Activated naive CD4-positive, alpha-beta T cell treated with anti-CD3 and anti-CD28 coated beads for 36 hours (primary cell): ENCODE results near the gene NUPR2. TPM values are rescaled to one million over a fixed set of nuclear protein-coding genes. Genes with fewer than 3 reads are reported as not detected.
A peak's percentile ranks its signal among the peaks of the same experiment; 100 is the strongest.
"Not testable (repeated sequence)": the region's sequence is repeated elsewhere in the genome, so short reads cannot be mapped to it uniquely, and the experiment has no call there.

Experiments
- CTCF ChIA-PET: fragments of 350-600 bp; sonication (Branson Sonifier 250); formaldehyde crosslinking; loops from one replicate; lab custom pipeline; 2021; ENCODE audit warnings: antibody characterized with exemption; lab: Charles Lee
- DNase-seq: peaks from one replicate; pipeline ENCODE4 v3.0.0-alpha.2; 2020
- H3K27ac Mint-ChIP-seq: one replicate; pipeline ENCODE4 v1.8.0; 2021; ENCODE audit warnings: mild to moderate bottlenecking, mixed read lengths
- H3K27me3 Mint-ChIP-seq: one replicate; pipeline ENCODE4 v1.8.0; 2021; ENCODE audit warnings: low read depth, mixed read lengths
- H3K36me3 Mint-ChIP-seq: one replicate; pipeline ENCODE4 v1.8.0; 2021; ENCODE audit warnings: low read depth, mixed read lengths
- H3K4me1 Mint-ChIP-seq: one replicate; pipeline ENCODE4 v1.8.0; 2021; ENCODE audit warnings: low read depth, mixed read lengths
- H3K4me3 Mint-ChIP-seq: one replicate; pipeline ENCODE4 v1.8.0; 2021; ENCODE audit warnings: mild to moderate bottlenecking, moderate library complexity, mixed read lengths
- H3K9me3 Mint-ChIP-seq: one replicate; pipeline ENCODE4 v1.8.0; 2021; ENCODE audit warnings: mixed read lengths
- intact Hi-C: fragments of 100-400 bp; cut with micrococcal nuclease; formaldehyde crosslinking; loops from one replicate; pipeline ENCODE4 v1.15.1; 2023
- total RNA-seq, 2 experiments: library from RNA; stranded (reverse); gene quantifications; one replicate each; pipeline ENCODE4 v1.2.3, GENCODE V29; 2021

NUPR2 gene
- total RNA-seq, 2 experiments from 2014 or later: not detected

- no peaks in the 10 kb centered on the region for H3K27me3 Mint-ChIP-seq
- H3K9me3 Mint-ChIP-seq: no peaks in the 10 kb centered on the region
- intact Hi-C loops: loop anchor here (10.0 kb wide), 1 partner anchor 461 kb away; no protein-coding TSS in a partner anchor
- CTCF ChIA-PET: interaction anchor here (0.5 to 1.4 kb wide), 2 partner anchors 31 to 219 kb away, joined by 3 to 6 read pairs; no protein-coding TSS in a partner anchor
- DNase-seq: peak; percentile 34
- peaks cover 33% of the 10 kb centered on the region for H3K4me1 Mint-ChIP-seq
- peak overlapping the region; percentile 90 for H3K4me3 Mint-ChIP-seq
- peak overlapping the region; percentile 98 for H3K27ac Mint-ChIP-seq
- H3K36me3 Mint-ChIP-seq: peaks cover 46% of the 10 kb centered on the region
Observed at GRCh38 chr7:56105508-56105907, 10.7 kb downstream of the NUPR2 start.

GRCh38 chr7:56104138-56104537 is 12.1 kb downstream of the NUPR2 start:
- intact Hi-C loops: loop anchor here (10.0 kb wide), 1 partner anchor 459 kb away; no protein-coding TSS in a partner anchor
- H3K4me3 Mint-ChIP-seq, DNase-seq, CTCF ChIA-PET, H3K27ac Mint-ChIP-seq, H3K9me3 Mint-ChIP-seq, H3K27me3 Mint-ChIP-seq: not testable (repeated sequence)
- Mint-ChIP-seq H3K4me1 (peaks cover 31% of the 10 kb centered on the region), H3K36me3 (peaks cover 53% of the 10 kb centered on the region)

GRCh38 chr7:56099653-56100052 is 16.6 kb downstream of the NUPR2 start:
- intact Hi-C loops: loop anchor here (10.0 kb wide), 1 partner anchor 455 kb away; no protein-coding TSS in a partner anchor
- no peak for DNase-seq
- CTCF ChIA-PET: no interaction called here
- Mint-ChIP-seq H3K27ac (no peak overlapping the region), H3K27me3 (no peaks in the 10 kb centered on the region), H3K36me3 (peaks cover 39% of the 10 kb centered on the region), H3K4me3 (no peak overlapping the region), H3K9me3 (no peaks in the 10 kb centered on the region), H3K4me1 (peaks cover 10% of the 10 kb centered on the region)

DNA sequence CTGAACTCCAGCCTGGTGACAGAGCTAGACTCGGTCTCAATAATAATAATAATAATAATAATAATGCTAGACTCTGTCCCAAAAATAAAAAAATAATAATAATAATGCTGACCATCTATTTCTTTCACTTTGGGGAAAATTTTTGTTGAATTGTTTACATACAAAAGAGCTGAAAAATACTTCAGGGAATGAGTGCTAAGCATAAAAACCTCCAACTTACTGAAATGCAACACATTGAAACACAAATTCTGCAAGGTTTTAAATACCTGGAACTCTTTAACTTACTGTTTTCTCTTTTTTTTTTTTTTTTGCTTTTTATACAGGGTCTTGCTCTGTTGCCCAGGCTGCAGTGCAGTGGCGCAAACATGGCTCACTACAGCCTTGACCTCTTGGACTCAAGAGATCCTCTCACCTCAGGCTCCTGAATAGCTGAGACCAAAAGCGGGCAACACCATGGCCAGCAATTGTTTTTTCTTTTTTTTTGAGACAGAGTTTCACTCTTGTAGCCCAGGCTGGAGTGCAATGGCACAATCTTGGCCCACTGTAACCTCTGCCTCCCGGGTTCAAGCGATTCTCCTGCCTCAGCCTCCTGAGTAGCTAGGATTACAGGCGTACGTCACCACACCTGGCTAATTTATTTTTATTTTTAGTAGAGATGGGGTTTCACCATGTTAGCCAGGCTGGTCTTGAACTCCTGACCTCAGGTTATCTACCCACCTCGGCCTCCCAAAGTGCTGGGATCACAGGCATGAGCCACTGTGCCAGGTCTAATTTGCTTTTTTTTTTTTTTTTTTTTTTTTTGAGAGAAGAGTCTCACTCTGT is 17.8 kb downstream of the NUPR2 start:
- intact Hi-C loops: not testable (repeated sequence)

DNA sequence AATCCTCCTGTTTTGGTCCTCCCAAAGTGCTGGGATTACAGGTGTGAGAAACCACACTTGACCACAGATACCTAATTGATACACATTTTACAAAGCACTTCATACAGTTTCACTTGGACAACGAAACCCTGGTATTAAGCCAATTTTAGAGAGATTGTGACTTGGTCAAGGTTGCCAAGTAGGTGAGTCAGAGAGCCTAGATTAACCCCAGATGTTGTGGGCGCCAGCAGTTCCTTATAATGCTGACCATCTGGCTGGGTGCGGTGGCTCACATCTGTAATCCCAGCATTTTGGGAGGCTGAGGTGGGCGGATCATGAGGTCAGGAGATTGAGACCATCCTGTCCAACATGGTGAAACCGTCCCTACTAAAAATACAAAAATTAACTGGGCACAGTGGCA is 18.5 kb downstream of the NUPR2 start:
- Mint-ChIP-seq H3K4me1 (peaks cover 3% of the 10 kb centered on the region), H3K27me3 (no peaks in the 10 kb centered on the region), H3K36me3 (peaks cover 29% of the 10 kb centered on the region), H3K27ac (no peak overlapping the region), H3K4me3 (no peak overlapping the region), H3K9me3 (no peaks in the 10 kb centered on the region)
- CTCF ChIA-PET: no interaction called here
- no peak for DNase-seq
- intact Hi-C loops: no loop called here

More for the DNA sequence above, 17.8 kb downstream of the NUPR2 start:
- H3K4me1 Mint-ChIP-seq, H3K4me3 Mint-ChIP-seq, DNase-seq, H3K9me3 Mint-ChIP-seq, H3K27me3 Mint-ChIP-seq: not testable (repeated sequence)
- Mint-ChIP-seq H3K27ac (peak overlapping the region; percentile 18), H3K36me3 (peaks cover 32% of the 10 kb centered on the region)
- CTCF ChIA-PET: interaction anchor here (0.6 to 1.3 kb wide), 3 partner anchors 12 to 504 kb away, joined by 3 to 4 read pairs (median 4); no protein-coding TSS in a partner anchor

DNA sequence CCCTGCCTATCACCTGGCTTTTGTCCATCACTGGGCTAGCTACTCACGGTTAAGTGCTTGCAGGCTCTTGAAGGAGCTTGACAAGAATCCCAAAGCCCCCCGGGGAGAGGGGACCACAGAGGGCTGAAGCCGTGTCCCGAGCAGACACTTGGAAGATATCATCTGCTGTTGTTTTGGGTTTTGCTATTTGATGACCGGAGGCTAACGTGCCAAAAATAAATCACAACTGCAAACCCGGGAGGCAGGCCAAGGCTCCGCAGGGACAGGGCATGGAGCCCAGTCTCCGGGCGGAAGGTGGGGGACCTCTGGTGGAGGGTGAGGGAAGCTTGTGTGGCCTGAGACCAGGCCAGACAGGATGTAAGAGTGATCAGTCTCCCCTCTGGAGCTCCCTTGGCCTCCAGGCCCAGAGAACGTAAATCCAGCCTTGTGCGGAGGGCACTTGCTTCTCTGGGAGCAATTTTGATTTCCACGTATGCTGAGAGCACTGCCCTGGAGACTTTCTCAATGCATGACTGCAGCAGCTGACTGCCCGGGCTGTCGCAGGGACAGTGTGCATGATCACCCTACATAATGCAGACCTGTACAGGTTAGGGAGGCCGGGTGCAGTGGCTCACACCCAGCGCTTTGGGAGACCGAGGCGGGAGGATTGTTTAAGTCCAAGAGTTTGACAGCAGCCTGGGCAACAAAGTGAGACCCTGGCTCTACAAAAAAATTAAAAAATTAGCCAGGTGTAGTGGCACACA is 23.3 kb downstream of the NUPR2 start, which contains the start of gene PHKG1:
Gene PHKG1, minus strand, starts transcription at position 164 of the 743 bp plus-strand sequence. CDS start 4,011 bp downstream, outside the sequence.
- CTCF ChIA-PET: interaction anchor here (0.5 kb wide), 1 partner anchor 1100 kb away, joined by 3 read pairs; no protein-coding TSS in a partner anchor
- H3K27ac Mint-ChIP-seq: no peak within 1 kb of the TSS
- no peaks in the 10 kb centered on the region for H3K27me3 Mint-ChIP-seq
- no peak for DNase-seq
- intact Hi-C loops: no loop called here
- peaks cover 5% of the 10 kb centered on the region for H3K36me3 Mint-ChIP-seq
- no peaks in the 10 kb centered on the region for H3K4me1 Mint-ChIP-seq
- H3K9me3 Mint-ChIP-seq: no peaks in the 10 kb centered on the region
- H3K4me3 Mint-ChIP-seq: no peak within 1 kb of the TSS

GRCh38 chr7:56092388-56092787 is 23.8 kb downstream of the NUPR2 start:
- H3K36me3 Mint-ChIP-seq, H3K27me3 Mint-ChIP-seq, H3K4me3 Mint-ChIP-seq, H3K9me3 Mint-ChIP-seq, DNase-seq, CTCF ChIA-PET, intact Hi-C loops, H3K4me1 Mint-ChIP-seq, H3K27ac Mint-ChIP-seq: not testable (repeated sequence)

GRCh38 chr7:56091591-56091990 is 24.6 kb downstream of the NUPR2 start:
- H3K4me3 Mint-ChIP-seq: no peak overlapping the region
- CTCF ChIA-PET: no interaction called here
- H3K4me1 Mint-ChIP-seq: no peaks in the 10 kb centered on the region
- no peak overlapping the region for H3K27ac Mint-ChIP-seq
- intact Hi-C loops: no loop called here
- peaks cover 3% of the 10 kb centered on the region for H3K36me3 Mint-ChIP-seq
- no peaks in the 10 kb centered on the region for H3K9me3 Mint-ChIP-seq
- no peaks in the 10 kb centered on the region for H3K27me3 Mint-ChIP-seq
- no peak for DNase-seq

- H3K4me1 Mint-ChIP-seq: no peaks in the 10 kb centered on the region
- H3K27me3 Mint-ChIP-seq: no peaks in the 10 kb centered on the region
- CTCF ChIA-PET: no interaction called here
- DNase-seq: no peak
- H3K9me3 Mint-ChIP-seq: no peaks in the 10 kb centered on the region
- no peak overlapping the region for H3K27ac Mint-ChIP-seq
- intact Hi-C loops: no loop called here
- H3K4me3 Mint-ChIP-seq: no peak overlapping the region
- H3K36me3 Mint-ChIP-seq: peaks cover 9% of the 10 kb centered on the region
Observed at GRCh38 chr7:56087445-56087844, 28.8 kb downstream of the NUPR2 start.

- H3K4me3 Mint-ChIP-seq: no peak overlapping the region
- peaks cover 11% of the 10 kb centered on the region for H3K36me3 Mint-ChIP-seq
- H3K9me3 Mint-ChIP-seq: no peaks in the 10 kb centered on the region
- CTCF ChIA-PET: interaction anchor here (1.0 kb wide), 1 partner anchor 12 kb away, joined by 4 read pairs; no protein-coding TSS in a partner anchor
- intact Hi-C loops: no loop called here
- DNase-seq: no peak
- H3K27ac Mint-ChIP-seq: no peak overlapping the region
- no peaks in the 10 kb centered on the region for H3K27me3 Mint-ChIP-seq
- no peaks in the 10 kb centered on the region for H3K4me1 Mint-ChIP-seq
Observed at GRCh38 chr7:56086761-56087160, 29.5 kb downstream of the NUPR2 start.

GRCh38 chr7:56083150-56083785 is 32.9 kb downstream of the NUPR2 start:
- CTCF ChIA-PET: interaction anchor here (0.7 to 1.0 kb wide), 3 partner anchors 9 to 27 kb away, joined by 3 to 4 read pairs (median 3); no protein-coding TSS in a partner anchor
- Mint-ChIP-seq H3K36me3 (peaks cover 23% of the 10 kb centered on the region), H3K9me3 (no peaks in the 10 kb centered on the region), H3K27ac (no peak overlapping the region), H3K27me3 (no peaks in the 10 kb centered on the region), H3K4me3 (no peak overlapping the region), H3K4me1 (no peaks in the 10 kb centered on the region)
- no peak for DNase-seq
- intact Hi-C loops: no loop called here
